PC-3 (cell line): ENCODE data around the gene CEACAM18. TPM values are rescaled to one million over a fixed set of nuclear protein-coding genes. Genes with fewer than 3 reads are reported as not detected.

Experiments used
- ATAC-seq: fragments of 200-7000 bp; cut with Tn5 transposase; 2 replicates; pipeline ENCODE4 v1.9.1; 2020; ENCODE audit warnings: mild to moderate bottlenecking, moderate library complexity
- BruUV-seq: library from RNA; stranded (reverse); fragments of 400-500 nt; replicated peaks from 2 replicates; lab custom pipeline; 2021; lab: Mats Ljungman, UMichigan
- CTCF ChIA-PET: fragments of 300-600 bp; sonication (Branson Sonifier 250); formaldehyde crosslinking; loops from one replicate; lab custom pipeline; 2022; ENCODE audit warnings: antibody characterized with exemption; lab: Charles Lee
- POLR2A ChIA-PET: fragments of 300-600 bp; sonication (Branson Sonifier 250); formaldehyde crosslinking; loops from one replicate; lab custom pipeline; 2022; ENCODE audit warnings: antibody characterized with exemption; ENCODE audit not compliant: unreplicated experiment; lab: Charles Lee
- DNase-seq: peaks from one replicate; pipeline ENCODE4 v3.0.0-alpha.2; 2015
- H2AFZ ChIP-seq: fragments of 300-600 bp; sonication (generic); 2 replicates; pipeline ENCODE4 v1.6.0; 2016; ENCODE audit warnings: antibody characterized with exemption, low read length
- H3F3A ChIP-seq: fragments of 300-600 bp; sonication (generic); one replicate; pipeline ENCODE4 v1.6.0; 2017; ENCODE audit warnings: antibody characterized with exemption, low read length, control low read depth, mild to moderate bottlenecking; ENCODE audit not compliant: unreplicated experiment
- H3K27ac ChIP-seq: fragments of 300-600 bp; sonication (generic); 2 replicates; pipeline ENCODE4 v1.5.1; 2016; ENCODE audit warnings: mild to moderate bottlenecking, low read length
- H3K27me3 ChIP-seq: fragments of 300-600 bp; sonication (generic); 2 replicates; pipeline ENCODE4 v1.6.1; 2016; ENCODE audit warnings: low read length, mixed read lengths
- H3K36me3 ChIP-seq: fragments of 300-600 bp; sonication (generic); 2 replicates; pipeline ENCODE4 v1.6.1; 2016; ENCODE audit warnings: low read depth, mixed run types, low read length, mixed read lengths
- H3K4me1 ChIP-seq: fragments of 300-600 bp; sonication (generic); 2 replicates; pipeline ENCODE4 v1.5.1; 2016; ENCODE audit warnings: low read length; ENCODE audit not compliant: insufficient read depth
- H3K4me2 ChIP-seq: fragments of 300-600 bp; sonication (generic); 2 replicates; pipeline ENCODE4 v1.6.0; 2016; ENCODE audit warnings: low read length
- H3K4me3 ChIP-seq: fragments of 300-600 bp; sonication (generic); 2 replicates; pipeline ENCODE4 v1.5.1; 2016; ENCODE audit warnings: mild to moderate bottlenecking, low read length, mixed read lengths
- H3K79me2 ChIP-seq: fragments of 300-600 bp; sonication (generic); 2 replicates; pipeline ENCODE4 v1.6.1; 2017; ENCODE audit warnings: low read length, mixed read lengths
- H3K9ac ChIP-seq: fragments of 300-600 bp; sonication (generic); 2 replicates; pipeline ENCODE4 v1.6.0; 2016; ENCODE audit warnings: mild to moderate bottlenecking, low read length
- H3K9me2 ChIP-seq: fragments of 300-600 bp; sonication (generic); replicated peaks from 2 replicates; pipeline ENCODE4 v1.6.1; 2016; ENCODE audit warnings: mixed run types, low read length, mixed read lengths
- H3K9me3 ChIP-seq: fragments of 300-600 bp; sonication (generic); 2 replicates; pipeline ENCODE4 v1.6.1; 2016; ENCODE audit warnings: low read length, mixed read lengths
- H4K20me1 ChIP-seq: fragments of 300-600 bp; sonication (generic); 2 replicates; pipeline ENCODE4 v1.6.1; 2016; ENCODE audit warnings: low read length, mixed read lengths
- CTCF ChIP-seq: fragments of 300-600 bp; sonication (generic); conservative IDR thresholded peaks from 2 replicates; pipeline ENCODE4 v1.5.1; 2017; ENCODE audit warnings: antibody characterized with exemption, low read depth, mild to moderate bottlenecking, low read length
- EZH2 ChIP-seq: fragments of 300-600 bp; sonication (generic); IDR thresholded peaks from one replicate; pipeline ENCODE4 v1.6.1; 2017; ENCODE audit warnings: antibody characterized with exemption, mild to moderate bottlenecking, low read length; ENCODE audit not compliant: unreplicated experiment
- EZH2phosphoT487 ChIP-seq: fragments of 300-600 bp; sonication (generic); IDR thresholded peaks from 2 replicates; pipeline ENCODE4 v1.6.1; 2018; ENCODE audit warnings: mild to moderate bottlenecking, antibody characterized with exemption, low read length, borderline replicate concordance
- intact Hi-C: fragments of 100-400 bp; cut with micrococcal nuclease; formaldehyde crosslinking; loops from 2 replicates; pipeline ENCODE4 v1.9.0; 2023
- total RNA-seq: library from RNA; depleted of rRNA; stranded (reverse); fragments of >200 nt; gene quantifications from 2 replicates; pipeline ENCODE4 v1.2.3, GENCODE V29; 2014

Gene CEACAM18
- total RNA-seq, 1 experiment from 2014 or later = not detected

DNA sequence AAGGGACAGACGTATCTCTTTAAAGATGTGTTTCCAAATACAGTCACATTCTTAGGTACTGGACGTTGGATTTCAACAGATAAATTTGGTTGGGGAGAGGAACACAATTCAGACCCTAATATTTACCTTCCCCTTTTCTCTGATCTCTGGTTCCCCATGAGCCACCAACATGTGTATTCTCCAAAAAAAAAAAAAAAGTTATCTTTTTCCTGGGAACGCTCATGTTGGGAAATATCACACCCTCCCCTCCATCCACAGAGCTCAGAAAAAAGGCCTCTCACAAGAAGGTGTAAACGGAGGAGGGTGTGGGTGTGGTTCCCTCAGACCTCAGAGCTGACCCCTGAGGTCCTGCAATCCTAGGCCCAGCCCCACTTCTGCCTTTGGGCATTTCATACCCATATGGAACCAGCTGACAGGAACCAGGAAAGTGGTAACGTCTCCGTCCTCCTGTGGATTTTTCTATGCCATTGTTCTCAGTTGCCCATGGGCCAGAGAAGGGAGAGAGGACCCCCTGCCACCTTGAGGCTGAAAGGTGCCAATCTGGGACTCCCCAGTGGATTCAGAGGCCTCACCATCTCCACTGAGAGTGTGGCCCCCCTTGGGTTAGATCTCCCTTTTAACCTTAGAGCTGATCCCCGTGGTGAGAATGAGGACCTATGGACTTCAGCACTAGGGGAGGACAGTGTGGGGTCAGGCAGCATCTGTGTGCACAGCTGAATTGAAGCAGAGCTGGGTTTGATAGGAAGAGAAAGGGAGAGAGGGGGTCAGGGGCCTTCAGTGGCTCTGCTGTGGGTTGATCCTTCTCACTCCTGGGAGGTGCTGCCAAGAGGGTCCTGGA lies 31.7 kb downstream of the CEACAM18 start:
- no peak for TF ChIP-seq EZH2
- TF ChIP-seq EZH2phosphoT487 = no peak
- TF ChIP-seq CTCF = no peak
- no peaks in the 10 kb centered on the region for H3K9me2 ChIP-seq
- intact Hi-C loops = loop anchor here (10.0 kb wide), 1 partner anchor 75 kb away; no protein-coding TSS in a partner anchor
- ChIA-PET POLR2A (interaction anchor here (0.5 kb wide), 1 partner anchor 311 kb away, joined by 3 read pairs; no protein-coding TSS in a partner anchor), CTCF (interaction anchor here (0.7 kb wide), 1 partner anchor 629 kb away, joined by 9 read pairs; no protein-coding TSS in a partner anchor)
- H3K36me3 ChIP-seq = no peaks in the 10 kb centered on the region
- no peak overlapping the region for H2AFZ ChIP-seq
- BruUV-seq = no TSS peak
- no peak for DNase-seq
- no peak for ATAC-seq
- H3K9me3 ChIP-seq = no peaks in the 10 kb centered on the region
- no peaks in the 10 kb centered on the region for H3K4me1 ChIP-seq
- H3K79me2 ChIP-seq = no peaks in the 10 kb centered on the region
- H4K20me1 ChIP-seq = no peaks in the 10 kb centered on the region
- no peak overlapping the region for H3K4me2 ChIP-seq
- no peaks in the 10 kb centered on the region for H3F3A ChIP-seq
- peaks cover 47% of the 10 kb centered on the region for H3K27me3 ChIP-seq
- no peak overlapping the region for H3K4me3 ChIP-seq
- H3K27ac ChIP-seq = no peak overlapping the region
- H3K9ac ChIP-seq = no peak overlapping the region

- TF ChIP-seq EZH2 (no peak), CTCF (peak; percentile 48)
- Histone ChIP-seq H3K27me3 (peaks cover 47% of the 10 kb centered on the region), H3K4me3 (no peak overlapping the region), H3K4me1 (no peaks in the 10 kb centered on the region), H3K79me2 (no peaks in the 10 kb centered on the region), H4K20me1 (no peaks in the 10 kb centered on the region), H3K4me2 (no peak overlapping the region), H3K27ac (no peak overlapping the region), H3K9ac (no peak overlapping the region), H2AFZ (no peak overlapping the region), H3F3A (no peaks in the 10 kb centered on the region), H3K36me3 (no peaks in the 10 kb centered on the region), H3K9me3 (no peaks in the 10 kb centered on the region), H3K9me2 (no peaks in the 10 kb centered on the region)
- CTCF ChIA-PET = interaction anchor here (0.6 kb wide), 1 partner anchor 192 kb away, joined by 3 read pairs; no protein-coding TSS in a partner anchor
- DNase-seq (peak; percentile 28), ATAC-seq (no peak)
- intact Hi-C loops = loop anchor here (10.0 kb wide), 1 partner anchor 77 kb away; no protein-coding TSS in a partner anchor
- POLR2A ChIA-PET = no interaction called here
- BruUV-seq = no TSS peak
Measured at GRCh38 chr19:51511353-51511752, 33.0 kb downstream of the CEACAM18 start.

GRCh38 chr19:51513968-51514367 lies 35.6 kb downstream of the CEACAM18 start:
- Histone ChIP-seq H3K36me3 (no peaks in the 10 kb centered on the region), H3K4me2 (no peak overlapping the region), H3K9me2 (no peaks in the 10 kb centered on the region), H3K9ac (no peak overlapping the region), H3K4me1 (no peaks in the 10 kb centered on the region), H2AFZ (no peak overlapping the region), H3K79me2 (no peaks in the 10 kb centered on the region), H3K27ac (no peak overlapping the region), H3F3A (no peaks in the 10 kb centered on the region), H4K20me1 (no peaks in the 10 kb centered on the region), H3K9me3 (0 out of 2 replicates have a peak, but pooled peaks cover 3% of the 10 kb centered on the region), H3K4me3 (no peak overlapping the region), H3K27me3 (peaks cover 38% of the 10 kb centered on the region; the same call in 1 of the 2 replicates)
- ChIA-PET CTCF (no interaction called here), POLR2A (no interaction called here)
- TF ChIP-seq EZH2 = no peak
- no peak for TF ChIP-seq EZH2phosphoT487
- TF ChIP-seq CTCF = no peak
- DNase-seq (no peak), ATAC-seq (no peak)
- BruUV-seq = no TSS peak
- intact Hi-C loops = loop anchor here (10.0 kb wide), 1 partner anchor 79 kb away; no protein-coding TSS in a partner anchor
